GM12878 (cell line): ENCODE results near the gene PIK3R5. TPM values are rescaled to one million over a fixed set of nuclear protein-coding genes. Genes with fewer than 3 reads are reported as not detected.

Experiments used
- CBX3 ChIP-seq: fragments of 200-600 bp; sonication (generic); IDR thresholded peaks from 2 replicates; pipeline ENCODE4 v1.6.1; 2016; ENCODE audit warnings: low read depth, borderline replicate concordance
- CHD1 ChIP-seq: IDR thresholded peaks from 2 replicates; pipeline ENCODE4 v1.6.1; 2012; ENCODE audit warnings: low read depth, low read length, improper control_type of control experiment
- E2F8 ChIP-seq: fragments of 450-650 bp; IDR thresholded peaks from 2 replicates; pipeline ENCODE4 v1.6.1; 2018; ENCODE audit warnings: mild to moderate bottlenecking, low read depth, moderate library complexity; ENCODE audit not compliant: partially characterized antibody
- IRF4 ChIP-seq: IDR thresholded peaks from 2 replicates; pipeline ENCODE4 v1.6.1; 2011; ENCODE audit warnings: low read depth, low read length
- MEF2A ChIP-seq: IDR thresholded peaks from 2 replicates; pipeline ENCODE4 v1.6.1; 2011; ENCODE audit warnings: low read depth, mild to moderate bottlenecking, low read length, moderate library complexity; ENCODE audit not compliant: insufficient read depth
- NFYA ChIP-seq: IDR thresholded peaks from 2 replicates; pipeline ENCODE4 v1.6.1; 2011; ENCODE audit warnings: low read depth, mild to moderate bottlenecking, low read length, improper control_type of control experiment, borderline replicate concordance
- NFYB ChIP-seq: IDR thresholded peaks from 2 replicates; pipeline ENCODE4 v1.6.1; 2011; ENCODE audit warnings: low read depth, mild to moderate bottlenecking, low read length, improper control_type of control experiment, moderate library complexity; ENCODE audit not compliant: insufficient read depth
- NR2F1 ChIP-seq: fragments of 450-650 bp; conservative IDR thresholded peaks from 2 replicates; pipeline ENCODE4 v1.6.1; 2017; ENCODE audit warnings: mild to moderate bottlenecking
- PML ChIP-seq: IDR thresholded peaks from 2 replicates; pipeline ENCODE4 v1.6.1; 2012; ENCODE audit warnings: low read length, inconsistent platforms
- POLR2AphosphoS2 ChIP-seq: IDR thresholded peaks from 2 replicates; pipeline ENCODE4 v1.6.1; 2011; ENCODE audit warnings: low read depth, mild to moderate bottlenecking, low read length, improper control_type of control experiment, moderate library complexity
- RAD51 ChIP-seq: fragments of 450-650 bp; IDR thresholded peaks from 2 replicates; pipeline ENCODE4 v1.6.1; 2016; ENCODE audit warnings: moderate library complexity, mild to moderate bottlenecking, inconsistent platforms
- SMARCA5 ChIP-seq: fragments of 450-650 bp; IDR thresholded peaks from 2 replicates; pipeline ENCODE4 v1.6.1; 2017; ENCODE audit warnings: mild to moderate bottlenecking
- SREBF1 ChIP-seq: IDR thresholded peaks from 2 replicates; pipeline ENCODE4 v1.6.1; 2012; ENCODE audit warnings: mild to moderate bottlenecking, low read length
- STAT1 ChIP-seq: fragments of 450-650 bp; conservative IDR thresholded peaks from 2 replicates; pipeline ENCODE4 v1.6.1; 2014; ENCODE audit warnings: antibody characterized with exemption, mild to moderate bottlenecking
- TAF1 ChIP-seq: IDR thresholded peaks from 2 replicates; pipeline ENCODE4 v1.6.1; 2011; ENCODE audit warnings: mild to moderate bottlenecking, low read depth, low read length, borderline replicate concordance
- TCF7 ChIP-seq: IDR thresholded peaks from 2 replicates; pipeline ENCODE4 v1.6.1; 2014; ENCODE audit warnings: antibody characterized with exemption, borderline replicate concordance
- USF1 ChIP-seq: IDR thresholded peaks from 2 replicates; pipeline ENCODE4 v1.6.1; 2011; ENCODE audit warnings: borderline replicate concordance, low read depth, mild to moderate bottlenecking, moderate library complexity, mixed read lengths, low read length; ENCODE audit not compliant: insufficient read depth; ENCODE audit errors: extremely low read length
- USF2 ChIP-seq: IDR thresholded peaks from 2 replicates; pipeline ENCODE4 v1.6.1; 2011; ENCODE audit warnings: low read depth, low read length, improper control_type of control experiment, borderline replicate concordance
- YY1 ChIP-seq: IDR thresholded peaks from 2 replicates; pipeline ENCODE4 v1.6.1; 2011; ENCODE audit warnings: low read depth, mild to moderate bottlenecking, low read length
- ZBTB40 ChIP-seq: fragments of 450-650 bp; IDR thresholded peaks from 2 replicates; pipeline ENCODE4 v1.6.1; 2016; ENCODE audit warnings: mild to moderate bottlenecking, moderate library complexity, borderline replicate concordance
- polyA plus RNA-seq, 11 experiments: library from polyadenylated mRNA; depleted of rRNA in 4 of 11; unstranded in 6 of 11; stranded (reverse) in 5 of 11; fragments of >200 nt; fragmentation: Nextera tagmentation in 4 of 11; fragmentation: Illumina TruSeq in 1 of 11; extraction: Ambion mirVana in 4 of 11; extraction: Trizol in 1 of 11; gene quantifications; 1 replicate in 1 of 11; 2 replicates in 10 of 11; pipeline versions ENCODE4 v1.2.1 to v1.2.3, GENCODE V29; 2011 to 2016; ENCODE audit warnings: inconsistent platforms in 2 of 11, missing spikeins in 2 of 11, low read depth in 1 of 11
- total RNA-seq, 4 experiments: library from RNA; depleted of rRNA in 3 of 4; stranded (reverse); fragments of >200 nt in 3 of 4; fragmentation: Illumina TruSeq in 1 of 4; extraction: Trizol in 1 of 4; gene quantifications; 2 replicates each; pipeline versions ENCODE4 v1.2.1 to v1.2.3, GENCODE V29; 2013 to 2021

The PIK3R5 gene
- total and polyA plus RNA-seq, 10 of the 15 experiments (the other 5 are each of a cell fraction or from before 2014, with no cell fraction given): 9.5 to 50.8 (median 35.5) TPM

- TF ChIP-seq E2F8: no peak
- no peak for TF ChIP-seq STAT1
- TF ChIP-seq CBX3: no peak
- TF ChIP-seq RAD51: no peak
- no peak for TF ChIP-seq NFYA
- TF ChIP-seq YY1: no peak
- TF ChIP-seq POLR2AphosphoS2: no peak
- peak; percentile 87 for TF ChIP-seq MEF2A
- TF ChIP-seq USF1: no peak
- peak; percentile 37; the same call in 1 of the 2 replicates for TF ChIP-seq IRF4
- TF ChIP-seq SMARCA5: no peak
- TF ChIP-seq TCF7: 0 out of 2 replicates have a peak, but pooled peaks have one; percentile 17
- TF ChIP-seq CHD1: no peak
- TF ChIP-seq PML: 0 out of 2 replicates have a peak, but pooled peaks have one; percentile 34
- no peak for TF ChIP-seq SREBF1
- TF ChIP-seq ZBTB40: no peak
- TF ChIP-seq NR2F1: 0 out of 2 replicates have a peak, but pooled peaks have one; percentile 34
- no peak for TF ChIP-seq USF2
- no peak for TF ChIP-seq NFYB
- TF ChIP-seq TAF1: no peak
Measured at GRCh38 chr17:8921147-8921546, 44.4 kb downstream of the PIK3R5 start (continued).
